ENCODE measurements around the gene SMARCD3.

Gene SMARCD3

DNA sequence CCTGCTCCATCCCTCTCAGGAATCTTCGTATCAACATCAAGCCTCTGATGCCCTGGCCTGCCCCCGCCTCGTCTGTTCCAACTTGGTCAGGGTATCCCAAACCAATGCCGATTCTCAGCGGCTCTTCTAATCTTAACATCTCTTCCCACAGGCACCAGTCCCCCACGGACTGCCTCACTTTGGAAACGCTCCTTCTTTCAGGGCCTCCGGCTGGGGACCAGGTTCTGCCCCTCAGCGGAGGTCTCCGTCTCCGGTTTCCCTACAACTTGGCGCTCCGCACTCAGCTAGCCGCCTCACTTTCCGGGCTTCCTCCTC, 22.0 kb downstream of the SMARCD3 start:
- no peaks in the 10 kb centered on the region for H3K9me3 ChIP-seq (ENCODE audit: control insufficient read depth, low read length)
- H3K4me1 ChIP-seq (ENCODE audit: control insufficient read depth, insufficient read depth, low read length): peaks cover 16% of the 10 kb centered on the region
- no peaks in the 10 kb centered on the region for H3K36me3 ChIP-seq (ENCODE audit: control insufficient read depth, insufficient read depth, low read length)
- peak overlapping the region; percentile 32 for H3K4me3 ChIP-seq (ENCODE audit: low read length)
- H3K27me3 ChIP-seq (ENCODE audit: control insufficient read depth, insufficient read depth, low read length): no peaks in the 10 kb centered on the region
- H3K9ac ChIP-seq (ENCODE audit: low read length): peak overlapping the region; percentile 71

DNA sequence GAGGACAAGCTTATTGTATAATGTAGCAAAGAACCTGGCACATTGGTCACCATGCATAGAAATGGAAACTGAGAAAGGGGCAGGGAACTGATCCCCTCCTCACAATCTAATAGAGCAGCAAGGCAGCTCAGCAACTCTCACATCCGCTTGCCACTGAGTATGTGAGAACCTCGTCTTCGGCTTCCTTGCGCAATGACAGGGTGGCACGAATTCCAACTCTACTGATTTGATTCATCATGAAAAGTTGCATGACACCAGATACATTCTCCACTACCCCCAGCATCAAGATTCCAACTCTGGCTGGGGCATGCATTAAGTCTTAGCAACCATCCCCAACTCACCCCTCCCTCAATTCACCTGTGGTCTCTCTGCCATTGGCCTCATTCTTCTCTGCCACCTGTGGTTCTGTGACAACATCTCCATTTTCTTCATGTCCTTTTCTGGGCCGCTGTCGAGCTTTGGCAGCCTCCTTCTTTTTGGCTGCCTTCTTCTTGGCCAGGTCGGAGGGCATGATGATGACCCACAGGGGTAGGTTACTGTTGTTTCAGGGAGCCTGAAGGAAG, 22.5 kb downstream of the SMARCD3 start:
- H3K4me3 ChIP-seq (ENCODE audit: low read length): peak overlapping the region; percentile 32
- peak overlapping the region; percentile 71 for H3K9ac ChIP-seq (ENCODE audit: low read length)

DNA sequence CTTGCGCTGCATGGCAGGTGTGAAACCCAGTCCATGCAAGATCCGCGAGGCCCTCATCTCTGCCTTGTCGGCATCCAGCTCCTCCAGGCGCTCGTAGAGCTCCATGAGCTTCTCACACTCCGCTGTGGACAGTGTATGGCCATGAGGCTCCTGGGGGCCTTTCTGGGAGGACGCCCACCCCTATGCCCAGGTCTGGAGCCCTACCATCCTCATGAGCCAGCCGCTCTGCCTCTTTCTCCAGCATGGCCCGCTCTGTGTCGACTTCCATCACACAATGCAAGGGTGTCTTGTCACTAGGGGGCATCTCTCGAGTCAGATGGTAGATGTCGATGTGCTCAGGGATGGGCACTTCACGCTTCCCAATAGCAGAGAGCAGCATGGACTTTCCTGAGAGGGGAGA, 24.8 kb downstream of the SMARCD3 start:
- H3K27me3 ChIP-seq (ENCODE audit: control insufficient read depth, insufficient read depth, low read length): no peaks in the 10 kb centered on the region
- H3K9ac ChIP-seq (ENCODE audit: low read length): no peak overlapping the region
- H3K4me1 ChIP-seq (ENCODE audit: control insufficient read depth, insufficient read depth, low read length): peaks cover 16% of the 10 kb centered on the region
- H3K9me3 ChIP-seq (ENCODE audit: control insufficient read depth, low read length): no peaks in the 10 kb centered on the region
- H3K4me3 ChIP-seq (ENCODE audit: low read length): no peak overlapping the region
- no peaks in the 10 kb centered on the region for H3K36me3 ChIP-seq (ENCODE audit: control insufficient read depth, insufficient read depth, low read length)

More for the DNA sequence above, 22.5 kb downstream of the SMARCD3 start:
- H3K9me3 ChIP-seq (ENCODE audit: control insufficient read depth, low read length): no peaks in the 10 kb centered on the region
- H3K27me3 ChIP-seq (ENCODE audit: control insufficient read depth, insufficient read depth, low read length): no peaks in the 10 kb centered on the region
- peaks cover 16% of the 10 kb centered on the region for H3K4me1 ChIP-seq (ENCODE audit: control insufficient read depth, insufficient read depth, low read length)
- no peaks in the 10 kb centered on the region for H3K36me3 ChIP-seq (ENCODE audit: control insufficient read depth, insufficient read depth, low read length)

DNA sequence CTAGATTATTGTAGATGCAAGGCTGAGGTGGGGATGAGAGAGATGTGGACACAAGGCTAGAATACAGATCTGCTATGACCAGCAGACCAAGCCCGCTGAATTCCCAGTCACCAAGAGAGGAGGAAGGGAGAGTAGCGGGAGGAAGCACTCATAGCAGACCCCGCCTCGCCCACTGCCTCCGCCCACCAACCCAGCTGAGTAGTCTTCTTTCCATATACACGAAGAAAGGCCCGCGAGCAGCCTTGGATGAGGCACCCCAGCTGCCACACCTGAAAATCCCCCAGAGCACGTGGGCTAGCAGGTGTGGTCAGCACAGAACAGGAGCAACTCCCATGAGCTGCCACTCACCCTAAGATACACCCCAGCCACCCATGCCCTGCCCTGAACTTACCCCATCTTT, 30.3 kb downstream of the SMARCD3 start:
- Histone ChIP-seq H3K27me3 (ENCODE audit: control insufficient read depth, insufficient read depth, low read length) (no peaks in the 10 kb centered on the region), H3K36me3 (ENCODE audit: control insufficient read depth, insufficient read depth, low read length) (no peaks in the 10 kb centered on the region), H3K4me1 (ENCODE audit: control insufficient read depth, insufficient read depth, low read length) (no peaks in the 10 kb centered on the region), H3K9me3 (ENCODE audit: control insufficient read depth, low read length) (no peaks in the 10 kb centered on the region), H3K9ac (ENCODE audit: low read length) (no peak overlapping the region), H3K4me3 (ENCODE audit: low read length) (no peak overlapping the region)

DNA sequence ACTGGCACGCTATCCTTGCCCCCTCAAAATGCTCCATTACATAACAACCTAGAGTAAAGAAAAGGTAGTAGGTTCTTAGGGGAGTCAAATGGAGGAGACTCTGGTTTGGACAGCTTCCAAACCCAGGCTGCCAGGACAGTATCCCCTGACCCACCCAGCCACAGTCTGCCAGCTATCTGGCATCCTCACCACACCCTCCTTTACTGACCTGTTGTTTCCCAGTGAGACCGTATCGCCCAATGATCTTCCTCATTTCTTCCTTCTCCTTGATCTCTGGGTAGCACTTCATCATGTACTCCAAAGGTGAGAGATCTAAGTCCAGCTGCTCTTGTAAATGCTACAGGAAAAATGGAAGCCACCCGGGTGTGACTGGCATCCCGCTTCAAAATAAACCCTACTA, 33.1 kb downstream of the SMARCD3 start:
- H3K4me3 ChIP-seq (ENCODE audit: low read length): no peak overlapping the region
- no peaks in the 10 kb centered on the region for H3K36me3 ChIP-seq (ENCODE audit: control insufficient read depth, insufficient read depth, low read length)
- H3K4me1 ChIP-seq (ENCODE audit: control insufficient read depth, insufficient read depth, low read length): no peaks in the 10 kb centered on the region
- H3K9me3 ChIP-seq (ENCODE audit: control insufficient read depth, low read length): no peaks in the 10 kb centered on the region
- no peaks in the 10 kb centered on the region for H3K27me3 ChIP-seq (ENCODE audit: control insufficient read depth, insufficient read depth, low read length)
- no peak overlapping the region for H3K9ac ChIP-seq (ENCODE audit: low read length)

DNA sequence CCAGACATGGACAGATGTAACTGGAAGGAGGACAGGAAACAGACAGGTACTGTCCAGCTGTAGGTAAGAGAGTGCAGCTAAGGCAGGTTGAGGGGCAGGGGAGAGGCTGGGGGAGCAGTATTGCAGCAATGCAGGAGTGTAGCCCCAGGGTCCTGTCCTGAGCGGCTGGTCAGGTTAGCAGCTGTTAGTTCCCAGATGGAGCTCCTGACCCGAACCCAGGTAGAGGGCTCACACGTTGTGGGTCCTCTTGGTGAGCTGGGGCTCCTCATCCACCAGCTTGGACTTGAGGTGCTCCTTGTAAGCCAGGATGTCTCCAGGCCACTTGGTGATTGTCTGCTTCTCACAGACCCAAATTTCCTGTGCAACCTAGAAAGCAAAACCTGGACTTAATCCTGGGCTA, 34.7 kb downstream of the SMARCD3 start:
- Histone ChIP-seq H3K9ac (ENCODE audit: low read length) (no peak overlapping the region), H3K4me3 (ENCODE audit: low read length) (no peak overlapping the region), H3K4me1 (ENCODE audit: control insufficient read depth, insufficient read depth, low read length) (no peaks in the 10 kb centered on the region), H3K36me3 (ENCODE audit: control insufficient read depth, insufficient read depth, low read length) (no peaks in the 10 kb centered on the region), H3K27me3 (ENCODE audit: control insufficient read depth, insufficient read depth, low read length) (no peaks in the 10 kb centered on the region), H3K9me3 (ENCODE audit: control insufficient read depth, low read length) (no peaks in the 10 kb centered on the region)

DNA sequence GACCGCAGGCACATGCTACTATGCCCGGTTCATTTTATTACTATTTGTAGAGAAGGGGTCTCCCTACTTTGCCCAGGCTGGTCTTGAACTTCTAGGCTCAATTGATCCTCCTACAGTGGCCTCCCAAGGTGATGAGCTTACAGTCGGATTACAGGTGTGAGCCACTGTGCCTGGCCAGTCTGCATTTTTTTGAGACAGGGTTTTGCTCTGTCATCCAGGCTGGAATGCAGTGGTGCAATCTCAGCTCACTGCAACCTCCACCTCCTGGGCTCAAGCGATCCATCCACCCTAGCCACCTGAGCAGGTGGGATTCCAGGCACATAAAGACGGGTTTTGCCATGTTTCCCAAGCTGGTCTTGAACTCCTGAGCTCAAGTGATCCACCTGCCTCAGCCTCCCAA, 35.9 kb downstream of the SMARCD3 start:
- H3K4me3 ChIP-seq (ENCODE audit: low read length): no peak overlapping the region
- H3K36me3 ChIP-seq (ENCODE audit: control insufficient read depth, insufficient read depth, low read length): no peaks in the 10 kb centered on the region
- no peaks in the 10 kb centered on the region for H3K9me3 ChIP-seq (ENCODE audit: control insufficient read depth, low read length)

DNA sequence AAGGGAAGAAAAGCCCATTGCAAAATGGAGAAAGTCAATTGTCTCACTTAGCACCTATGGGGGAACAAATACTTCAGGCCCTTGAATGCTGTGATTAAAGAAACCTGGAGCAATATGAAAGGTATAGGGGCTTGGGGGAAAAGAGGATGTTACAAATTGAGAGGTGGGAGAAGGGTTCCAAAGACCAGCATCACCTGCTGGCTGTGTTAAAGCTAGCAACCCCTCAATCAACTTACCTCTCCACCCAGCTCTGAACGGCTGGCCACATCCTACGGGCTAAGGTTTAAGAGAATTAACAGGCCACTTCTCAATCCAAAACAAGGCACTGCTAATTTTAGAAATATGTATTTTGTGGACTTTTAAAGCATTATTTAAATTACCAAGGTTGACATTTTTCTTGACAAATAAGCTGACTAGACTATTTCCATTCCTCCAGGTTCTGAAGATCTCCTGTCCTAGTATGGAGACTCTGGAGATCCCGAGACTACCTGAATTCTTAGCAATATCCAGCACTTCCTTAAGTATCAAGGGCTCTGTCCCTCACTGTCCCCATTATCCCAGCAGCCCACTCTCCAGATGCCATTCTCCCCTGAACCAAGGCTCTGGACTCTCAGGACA, 37.2 kb downstream of the SMARCD3 start:
- H3K4me1 ChIP-seq (ENCODE audit: control insufficient read depth, insufficient read depth, low read length): no peaks in the 10 kb centered on the region
- no peaks in the 10 kb centered on the region for H3K9me3 ChIP-seq (ENCODE audit: control insufficient read depth, low read length)
- no peaks in the 10 kb centered on the region for H3K36me3 ChIP-seq (ENCODE audit: control insufficient read depth, insufficient read depth, low read length)
- no peak overlapping the region for H3K4me3 ChIP-seq (ENCODE audit: low read length)
- H3K27me3 ChIP-seq (ENCODE audit: control insufficient read depth, insufficient read depth, low read length): no peaks in the 10 kb centered on the region
- H3K9ac ChIP-seq (ENCODE audit: low read length): no peak overlapping the region

More for the DNA sequence above, 35.9 kb downstream of the SMARCD3 start:
- H3K4me1 ChIP-seq (ENCODE audit: control insufficient read depth, insufficient read depth, low read length): no peaks in the 10 kb centered on the region
- no peak overlapping the region for H3K9ac ChIP-seq (ENCODE audit: low read length)
- H3K27me3 ChIP-seq (ENCODE audit: control insufficient read depth, insufficient read depth, low read length): no peaks in the 10 kb centered on the region

DNA sequence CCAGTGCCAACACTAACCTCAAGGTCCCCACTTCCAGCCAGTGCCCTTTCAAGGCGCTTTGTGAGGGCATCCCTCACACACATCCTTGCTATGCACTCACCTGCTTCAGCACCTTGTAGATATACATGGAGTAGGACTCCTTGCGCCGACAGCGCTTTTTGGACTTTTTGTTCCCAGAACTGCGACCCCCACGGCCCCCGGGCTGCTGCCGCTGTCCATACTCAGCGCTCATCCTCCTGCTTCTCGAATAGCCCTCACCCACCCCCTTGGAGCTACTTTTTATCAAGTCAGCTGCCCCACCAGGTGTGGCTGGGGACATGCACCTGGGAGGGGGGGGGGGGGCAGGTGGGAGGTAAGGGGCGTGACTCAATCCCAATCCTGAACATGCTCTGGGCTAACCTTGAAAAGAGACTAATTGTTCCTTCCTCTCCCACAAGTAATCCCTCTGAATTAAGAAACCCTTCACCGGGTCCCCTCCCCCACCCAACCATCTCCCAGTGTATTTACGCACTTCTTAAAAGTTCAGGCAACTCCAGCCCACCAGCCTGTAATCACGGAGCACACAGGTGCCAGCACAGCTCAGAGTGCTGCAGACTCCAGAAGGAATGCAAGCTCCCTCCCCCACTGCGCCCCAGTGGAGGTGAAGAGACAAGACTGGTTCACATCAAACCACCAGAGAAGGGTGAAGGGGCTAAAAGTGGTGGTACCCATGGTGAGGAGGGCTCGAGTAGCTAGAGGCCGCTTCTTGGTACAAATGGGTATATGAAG, 38.2 kb downstream of the SMARCD3 start, which contains the start of gene H2BK1:
TSS of gene H2BK1 (minus strand) at position 402 of the 768 bp plus-strand sequence. CDS start at position 232, 170 bp downstream.
- Histone ChIP-seq H3K4me3 (ENCODE audit: low read length) (no peak within 1 kb of the TSS), H3K36me3 (ENCODE audit: control insufficient read depth, insufficient read depth, low read length) (no peaks in the 10 kb centered on the region)

DNA sequence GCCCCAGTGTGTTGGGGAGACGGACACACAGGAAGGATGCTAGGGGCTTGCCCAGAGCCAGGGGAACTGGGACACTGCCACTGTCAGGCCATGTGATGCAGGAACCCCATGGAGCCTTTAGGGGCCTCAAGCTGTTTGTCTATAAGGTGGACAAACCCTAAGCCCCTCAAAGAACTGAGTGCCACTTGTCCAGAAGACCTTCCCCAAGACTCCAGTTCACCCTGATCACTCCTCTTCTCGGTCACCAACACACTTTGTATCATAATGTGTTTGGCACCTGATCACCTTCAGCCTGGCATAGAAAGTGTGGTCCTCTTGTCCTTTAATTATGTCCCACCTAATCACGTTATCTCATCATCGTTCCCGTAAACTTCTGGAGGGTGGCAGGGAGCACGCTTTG, 38.9 kb downstream of the SMARCD3 start:
- Histone ChIP-seq H3K9ac (ENCODE audit: low read length) (no peak overlapping the region), H3K36me3 (ENCODE audit: control insufficient read depth, insufficient read depth, low read length) (no peaks in the 10 kb centered on the region), H3K4me1 (ENCODE audit: control insufficient read depth, insufficient read depth, low read length) (no peaks in the 10 kb centered on the region), H3K9me3 (ENCODE audit: control insufficient read depth, low read length) (no peaks in the 10 kb centered on the region), H3K27me3 (ENCODE audit: control insufficient read depth, insufficient read depth, low read length) (peaks cover 9% of the 10 kb centered on the region), H3K4me3 (ENCODE audit: low read length) (no peak overlapping the region)

More for the DNA sequence above, 38.2 kb downstream of the SMARCD3 start, which contains the start of gene H2BK1:
- H3K27me3 ChIP-seq (ENCODE audit: control insufficient read depth, insufficient read depth, low read length): peaks cover 2% of the 10 kb centered on the region
- no peak within 1 kb of the TSS for H3K9ac ChIP-seq (ENCODE audit: low read length)
- no peaks in the 10 kb centered on the region for H3K9me3 ChIP-seq (ENCODE audit: control insufficient read depth, low read length)
- H3K4me1 ChIP-seq (ENCODE audit: control insufficient read depth, insufficient read depth, low read length): no peaks in the 10 kb centered on the region

DNA sequence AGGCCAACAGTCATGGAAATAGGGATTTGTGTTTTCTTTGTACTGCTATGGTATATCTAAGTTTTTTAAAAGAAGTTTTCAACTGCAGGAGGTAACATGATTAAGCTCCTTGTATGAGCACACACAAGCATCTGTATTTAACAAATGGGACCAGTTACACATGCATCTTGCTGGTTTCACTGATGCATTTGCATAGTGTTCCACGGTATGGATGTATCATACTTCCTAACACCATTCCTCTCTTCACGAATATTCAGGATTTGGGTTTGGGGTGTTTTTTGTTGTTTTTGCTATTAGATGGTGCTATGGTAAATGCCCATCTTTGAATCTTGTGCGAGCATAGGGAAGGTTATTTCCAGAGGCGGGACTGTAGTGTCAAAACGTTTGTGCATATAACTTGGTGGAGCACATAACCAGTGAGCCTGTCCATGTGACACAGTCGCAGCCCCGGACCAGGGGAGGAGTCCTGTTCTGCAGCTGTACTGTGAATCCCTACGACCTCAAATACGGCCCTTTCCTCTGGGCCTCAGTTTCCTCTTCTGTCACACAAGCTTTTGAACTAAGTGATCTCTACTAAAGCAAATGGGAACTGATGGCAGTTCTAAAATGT, 40.1 kb downstream of the SMARCD3 start:
- H3K4me1 ChIP-seq (ENCODE audit: control insufficient read depth, insufficient read depth, low read length): no peaks in the 10 kb centered on the region
- H3K27me3 ChIP-seq (ENCODE audit: control insufficient read depth, insufficient read depth, low read length): peaks cover 12% of the 10 kb centered on the region
- H3K9ac ChIP-seq (ENCODE audit: low read length): no peak overlapping the region
- no peaks in the 10 kb centered on the region for H3K9me3 ChIP-seq (ENCODE audit: control insufficient read depth, low read length)
- H3K36me3 ChIP-seq (ENCODE audit: control insufficient read depth, insufficient read depth, low read length): no peaks in the 10 kb centered on the region
- H3K4me3 ChIP-seq (ENCODE audit: low read length): no peak overlapping the region

DNA sequence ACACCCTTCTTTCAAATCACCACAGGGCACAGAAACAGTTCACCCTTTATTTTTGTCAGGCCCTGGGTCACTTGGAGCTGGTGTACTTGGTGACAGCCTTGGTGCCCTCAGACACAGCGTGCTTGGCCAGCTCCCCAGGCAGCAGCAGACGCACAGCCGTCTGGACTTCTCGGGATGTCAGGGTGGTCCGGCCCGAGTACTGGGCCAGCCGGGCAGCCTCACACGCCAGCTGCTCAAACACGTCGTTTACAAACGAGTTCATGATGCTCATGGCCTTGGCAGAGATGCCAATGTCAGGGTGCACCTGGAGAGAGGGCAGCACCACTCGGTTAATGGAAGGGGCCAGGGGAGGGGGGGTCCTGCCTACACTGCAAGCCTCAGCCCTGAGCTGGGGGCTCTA, 40.7 kb downstream of the SMARCD3 start:
- H3K36me3 ChIP-seq (ENCODE audit: control insufficient read depth, insufficient read depth, low read length): no peaks in the 10 kb centered on the region
- peaks cover 12% of the 10 kb centered on the region for H3K27me3 ChIP-seq (ENCODE audit: control insufficient read depth, insufficient read depth, low read length)
- H3K4me1 ChIP-seq (ENCODE audit: control insufficient read depth, insufficient read depth, low read length): no peaks in the 10 kb centered on the region
- H3K4me3 ChIP-seq (ENCODE audit: low read length): no peak overlapping the region
- no peaks in the 10 kb centered on the region for H3K9me3 ChIP-seq (ENCODE audit: control insufficient read depth, low read length)
- no peak overlapping the region for H3K9ac ChIP-seq (ENCODE audit: low read length)

Data from mucosa of stomach (tissue), 1 donor.